OCI-LY3 (cell line): Measurements from ENCODE around the gene PRMT3.

Experiments used
- H2AFZ ChIP-seq: fragments of 200-600, 300-600 bp; shearing (Covaris generic); 2 replicates; pipeline ENCODE4 v1.6.0; 2014; ENCODE audit warnings: antibody characterized with exemption, low read depth, low read length
- H3K27ac ChIP-seq: fragments of 200-600, 300-600 bp; sonication (generic); 2 replicates; pipeline ENCODE4 v1.5.1; 2014; ENCODE audit warnings: mild to moderate bottlenecking, low read length, moderate library complexity, mixed read lengths
- H3K27me3 ChIP-seq: fragments of 200-600, 300-600 bp; sonication (generic); 2 replicates; pipeline ENCODE4 v1.6.1; 2014; ENCODE audit warnings: low read depth, low read length, mixed read lengths
- H3K36me3 ChIP-seq: fragments of 200-600, 300-600 bp; sonication (generic); replicated peaks from 2 replicates; pipeline ENCODE3; 2014; ENCODE audit warnings: low read depth, low read length, mixed read lengths
- H3K4me1 ChIP-seq: fragments of 300-600, 200-600 bp; sonication (generic); 2 replicates; pipeline ENCODE4 v1.6.1; 2014; ENCODE audit warnings: low read length, mixed read lengths
- H3K4me2 ChIP-seq: fragments of 200-600, 300-600 bp; sonication (generic); 2 replicates; pipeline ENCODE4 v1.6.1; 2014; ENCODE audit warnings: low read length, mixed read lengths
- H3K4me3 ChIP-seq: fragments of 300-600, 200-600 bp; sonication (generic); 2 replicates; pipeline ENCODE4 v1.5.1; 2014; ENCODE audit warnings: antibody characterized with exemption, mild to moderate bottlenecking, low read length, moderate library complexity
- H3K79me2 ChIP-seq: fragments of 300-600, 200-600 bp; shearing (Covaris generic); 2 replicates; pipeline ENCODE4 v1.6.1; 2014; ENCODE audit warnings: mild to moderate bottlenecking, low read length, mixed read lengths
- H3K9ac ChIP-seq: fragments of 300-600, 200-600 bp; shearing (Covaris generic); 2 replicates; pipeline ENCODE4 v1.6.0; 2014; ENCODE audit warnings: mild to moderate bottlenecking, low read length, moderate library complexity
- H3K9me3 ChIP-seq: fragments of 200-600, 300-600 bp; shearing (Covaris generic); 2 replicates; pipeline ENCODE4 v1.6.1; 2014; ENCODE audit warnings: low read length, mixed read lengths; ENCODE audit not compliant: insufficient read depth
- H4K20me1 ChIP-seq: fragments of 200-600, 300-600 bp; sonication (generic); 2 replicates; pipeline ENCODE4 v1.6.1; 2016; ENCODE audit warnings: low read length, mixed read lengths; ENCODE audit not compliant: insufficient read depth
- CTCF ChIP-seq: fragments of 200-600, 300-600 bp; sonication (generic); IDR thresholded peaks from 2 replicates; pipeline ENCODE4 v1.5.1; 2014; ENCODE audit warnings: antibody characterized with exemption, low read length, low read depth
- EZH2phosphoT487 ChIP-seq: fragments of 200-600 bp; shearing (Covaris generic); IDR thresholded peaks from 2 replicates; pipeline ENCODE4 v1.6.1; 2018; ENCODE audit warnings: antibody characterized with exemption, mixed run types, low read depth

Gene PRMT3

DNA sequence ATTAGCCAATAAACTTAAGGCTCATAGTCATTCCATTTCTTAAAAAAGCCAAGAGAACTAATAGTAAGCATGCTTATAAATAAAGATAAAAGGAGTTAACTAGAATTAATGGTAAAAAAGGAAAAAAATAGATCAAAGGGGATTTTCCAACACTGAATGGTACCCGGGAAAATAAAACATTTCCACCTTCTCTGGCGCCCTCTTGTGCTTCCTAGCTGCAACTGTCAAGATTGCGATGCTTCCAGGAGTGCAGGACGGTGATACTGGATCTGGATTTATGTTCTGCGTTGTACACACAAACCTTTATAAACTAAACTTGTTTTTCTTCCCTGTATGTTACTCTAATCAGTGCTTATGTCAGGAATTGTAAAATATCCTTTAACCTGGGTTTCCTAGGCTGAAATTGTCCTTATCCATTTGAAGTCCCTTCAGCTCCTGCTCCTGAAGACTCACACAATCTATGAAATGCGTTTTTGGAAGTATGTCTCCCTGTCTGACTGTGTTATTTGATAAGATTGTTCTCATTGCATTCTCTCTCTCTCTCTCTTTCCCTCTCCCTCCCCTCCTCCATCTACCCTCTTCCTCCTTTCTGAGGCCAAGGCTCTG, 33.6 kb upstream of the PRMT3 start:
- peak; percentile 92 for TF ChIP-seq CTCF
- TF ChIP-seq EZH2phosphoT487, result no peak
- no peaks in the 10 kb centered on the region for H3K9me3 ChIP-seq
- H3K79me2 ChIP-seq, result no peaks in the 10 kb centered on the region
- H3K4me1 ChIP-seq, result peaks cover 7% of the 10 kb centered on the region
- H2AFZ ChIP-seq, result no peak overlapping the region
- no peaks in the 10 kb centered on the region for H3K27me3 ChIP-seq
- H3K9ac ChIP-seq, result no peak overlapping the region
- H3K36me3 ChIP-seq, result no peaks in the 10 kb centered on the region
- no peaks in the 10 kb centered on the region for H4K20me1 ChIP-seq
- H3K4me3 ChIP-seq, result no peak overlapping the region
- H3K27ac ChIP-seq, result no peak overlapping the region
- peak overlapping the region; percentile 10 for H3K4me2 ChIP-seq

GRCh38 chr11:20355221-20356219, 32.0 kb upstream of the PRMT3 start:
- no peaks in the 10 kb centered on the region for H3K79me2 ChIP-seq
- H3K9ac ChIP-seq, result no peak overlapping the region
- H3K4me1 ChIP-seq, result peaks cover 5% of the 10 kb centered on the region
- H3K9me3 ChIP-seq, result no peaks in the 10 kb centered on the region
- H3K4me2 ChIP-seq, result no peak overlapping the region
- no peak overlapping the region for H3K4me3 ChIP-seq
- no peaks in the 10 kb centered on the region for H3K27me3 ChIP-seq
- H2AFZ ChIP-seq, result no peak overlapping the region
- no peak overlapping the region for H3K27ac ChIP-seq
- no peaks in the 10 kb centered on the region for H4K20me1 ChIP-seq
- no peaks in the 10 kb centered on the region for H3K36me3 ChIP-seq
- no peak for TF ChIP-seq EZH2phosphoT487
- TF ChIP-seq CTCF, result peak; percentile 52

DNA sequence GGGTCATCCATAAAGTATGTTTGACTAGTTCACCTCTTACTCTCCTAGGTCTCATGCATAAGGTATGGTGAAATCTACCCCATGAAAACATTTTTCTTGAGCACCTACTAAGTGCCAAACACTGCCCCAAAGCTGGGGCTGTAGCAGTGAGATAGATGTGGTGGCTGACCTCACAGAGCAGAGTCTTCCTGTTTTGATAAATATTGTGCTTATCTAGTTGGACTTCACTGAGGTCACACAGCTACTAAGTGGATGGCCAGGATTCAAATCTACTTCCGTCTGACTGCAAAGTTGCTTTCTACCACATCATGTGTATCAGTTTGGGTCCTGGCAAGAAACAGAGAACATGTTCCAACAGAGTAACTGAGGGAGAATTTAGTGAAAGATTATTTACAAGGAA, 30.4 kb upstream of the PRMT3 start:
- no peak for TF ChIP-seq EZH2phosphoT487
- no peak for TF ChIP-seq CTCF
- Histone ChIP-seq H3K4me2 (no peak overlapping the region), H3K9me3 (no peaks in the 10 kb centered on the region), H2AFZ (no peak overlapping the region), H3K36me3 (no peaks in the 10 kb centered on the region), H3K4me3 (no peak overlapping the region), H3K27ac (no peak overlapping the region), H3K4me1 (peaks cover 7% of the 10 kb centered on the region; the same call in 1 of the 2 replicates), H3K79me2 (no peaks in the 10 kb centered on the region), H3K27me3 (no peaks in the 10 kb centered on the region), H3K9ac (no peak overlapping the region), H4K20me1 (no peaks in the 10 kb centered on the region)

- Histone ChIP-seq H3K4me3 (peak overlapping the region; percentile 74), H3K27me3 (no peaks in the 10 kb centered on the region), H3K79me2 (no peaks in the 10 kb centered on the region; the same call in 1 of the 2 replicates), H4K20me1 (no peaks in the 10 kb centered on the region), H3K9ac (peak overlapping the region; percentile 55; the same call in 1 of the 2 replicates), H2AFZ (peak overlapping the region; percentile 98), H3K36me3 (no peaks in the 10 kb centered on the region), H3K4me2 (peak overlapping the region; percentile 83), H3K9me3 (no peaks in the 10 kb centered on the region), H3K4me1 (peaks cover 12% of the 10 kb centered on the region; the same call in 1 of the 2 replicates), H3K27ac (peak overlapping the region; percentile 22; the same call in 1 of the 2 replicates)
- no peak for TF ChIP-seq CTCF
- no peak for TF ChIP-seq EZH2phosphoT487
These were observed 26.9 kb upstream of the PRMT3 start for GRCh38 chr11:20360650-20361049.
